HG02870 (cell line): ENCODE data around the gene LIG4.

Source experiments
- ATAC-seq: cut with Tn5 transposase; IDR thresholded peaks from one replicate; pipeline ENCODE4 v1.9.1; 2021; ENCODE audit warnings: mild to moderate bottlenecking, moderate library complexity; ENCODE audit not compliant: unreplicated experiment

LIG4 gene

DNA sequence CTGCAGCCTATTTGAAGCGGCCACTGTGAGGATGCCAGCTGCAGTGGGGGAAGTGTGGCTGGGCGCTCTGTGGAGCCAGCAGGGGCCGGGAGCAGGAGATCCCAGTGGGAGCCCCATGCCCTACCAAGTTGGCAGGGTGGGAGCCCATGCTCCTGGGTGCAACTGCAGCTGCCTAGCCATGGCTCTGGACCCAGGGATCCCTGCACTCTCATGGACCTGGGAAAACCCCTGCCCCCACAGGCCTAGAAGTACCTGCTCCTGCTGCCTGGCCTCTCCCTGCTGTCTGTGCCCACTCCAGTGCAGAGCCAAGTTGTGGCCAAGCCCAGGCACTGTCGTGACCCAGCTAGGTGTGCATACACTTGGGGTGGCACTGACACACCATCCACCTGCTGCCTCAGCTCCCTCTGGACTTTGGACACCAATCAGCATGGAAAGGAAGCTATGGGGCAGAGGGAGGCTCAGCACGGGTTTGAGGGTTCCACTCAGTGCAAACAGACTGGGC is 20.9 kb downstream of the LIG4 start:
- ATAC-seq: no peak

DNA sequence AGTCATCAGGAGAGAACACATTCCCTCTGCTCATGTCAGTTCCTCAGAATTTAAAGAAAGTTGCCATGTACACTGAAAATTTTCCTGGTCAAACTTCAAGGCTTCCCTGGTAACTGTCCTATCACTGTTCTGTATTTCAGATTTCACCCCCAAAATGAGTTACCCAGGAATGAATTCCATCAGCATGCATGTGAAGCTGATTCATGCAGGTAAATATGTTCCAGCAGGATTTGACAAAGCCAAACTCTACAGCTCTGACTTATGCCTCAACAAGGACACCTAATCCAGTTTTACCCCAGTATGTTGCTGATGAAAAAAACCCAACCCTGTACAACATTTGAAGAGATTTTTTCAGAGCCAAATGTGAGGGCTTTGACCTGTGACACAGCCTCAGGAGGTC is 21.5 kb downstream of the LIG4 start:
- ATAC-seq: no peak

DNA sequence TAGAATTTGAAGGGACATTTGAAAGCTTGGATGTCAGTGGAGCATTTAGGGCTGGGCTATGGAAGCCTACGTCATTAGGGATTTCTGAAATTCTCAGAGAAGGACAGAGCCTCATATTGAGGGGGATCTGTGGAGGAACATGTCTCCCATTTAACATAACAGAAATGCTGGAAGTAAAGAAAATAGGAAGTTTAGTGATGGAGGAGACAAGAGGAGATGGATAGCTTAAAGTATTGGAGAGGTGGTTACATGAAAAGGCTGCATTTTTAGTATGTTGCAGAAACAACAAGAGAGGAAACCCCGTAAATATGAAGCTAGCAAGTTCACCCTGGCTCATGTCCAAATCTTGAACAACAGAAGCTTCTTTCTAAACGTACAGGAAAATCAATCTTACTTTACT is 24.4 kb downstream of the LIG4 start:
- ATAC-seq: no peak

DNA sequence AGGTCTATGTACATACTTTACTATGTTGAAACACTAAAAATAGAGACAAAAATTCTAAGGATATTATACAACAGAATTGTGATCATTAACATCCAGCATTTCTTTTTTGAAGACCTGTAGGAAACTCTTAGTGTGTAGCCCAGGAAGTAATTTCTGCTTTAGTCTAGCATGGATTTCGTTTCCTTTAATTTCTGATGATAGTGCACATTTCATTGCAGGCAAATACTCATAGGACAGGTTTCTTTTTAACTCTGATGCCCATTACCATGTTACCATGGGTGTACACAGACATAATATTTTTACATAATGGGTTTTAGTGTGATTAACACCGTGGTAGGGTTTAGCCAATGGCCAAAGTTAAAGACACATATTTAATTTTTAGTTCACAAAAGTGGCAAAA is 27.1 kb downstream of the LIG4 start:
- ATAC-seq: no peak

DNA sequence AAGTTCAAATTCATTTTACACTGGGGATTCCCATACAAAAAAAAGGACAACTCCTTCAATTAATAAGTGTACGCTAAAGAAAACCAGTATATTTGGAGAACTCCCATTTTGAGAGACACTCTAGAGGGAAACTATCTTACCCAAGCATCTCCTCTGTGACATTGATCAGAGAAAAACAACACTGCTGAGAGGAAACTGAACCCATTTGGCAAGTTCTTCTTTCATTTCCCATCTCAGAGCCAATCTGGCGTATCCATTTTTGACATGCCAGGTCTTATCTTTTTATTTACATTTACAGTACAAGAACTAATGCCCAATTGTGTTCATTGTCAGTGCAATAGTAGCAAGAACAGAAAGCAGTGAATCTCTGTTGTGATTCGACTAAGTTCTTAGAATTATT is 30.1 kb downstream of the LIG4 start:
- no peak for ATAC-seq

DNA sequence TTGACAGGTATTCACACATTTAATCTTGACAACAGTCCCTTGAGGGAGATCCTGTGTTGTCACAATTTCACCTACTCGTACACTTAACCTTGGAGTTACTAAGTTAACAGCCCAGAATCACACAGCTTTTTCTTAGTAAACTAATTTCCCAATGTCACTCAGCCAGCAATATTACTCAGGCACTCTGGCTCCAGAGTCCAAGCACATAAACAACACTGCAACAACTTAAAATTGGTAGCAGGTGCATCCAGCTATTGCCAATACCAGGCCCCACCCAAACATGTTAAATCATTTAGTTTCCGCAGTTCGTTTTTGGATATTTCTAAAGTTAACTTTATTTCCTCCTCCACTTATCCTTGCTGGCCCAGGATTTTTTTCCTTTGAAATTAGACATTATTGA is 32.7 kb downstream of the LIG4 start:
- no peak for ATAC-seq

DNA sequence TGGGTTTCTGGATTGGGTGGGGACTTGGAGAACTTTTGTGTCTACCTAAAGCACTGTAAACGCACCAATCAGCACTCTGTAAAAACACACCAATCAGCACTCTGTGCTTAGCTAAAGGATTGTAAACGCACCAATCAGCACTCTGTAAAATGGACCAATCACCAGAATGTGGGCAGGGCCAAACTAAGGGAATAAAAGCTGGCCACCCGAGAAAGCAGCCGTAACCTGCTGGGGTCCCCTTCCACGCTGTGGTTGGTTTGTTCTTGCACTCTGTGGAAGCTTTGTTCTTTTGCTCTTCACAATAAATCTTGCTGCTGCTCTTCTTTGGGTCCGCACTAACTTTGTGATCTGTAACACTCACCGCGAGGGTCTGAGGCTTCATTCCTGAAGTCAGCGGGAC is 37.3 kb downstream of the LIG4 start:
- no peak for ATAC-seq

DNA sequence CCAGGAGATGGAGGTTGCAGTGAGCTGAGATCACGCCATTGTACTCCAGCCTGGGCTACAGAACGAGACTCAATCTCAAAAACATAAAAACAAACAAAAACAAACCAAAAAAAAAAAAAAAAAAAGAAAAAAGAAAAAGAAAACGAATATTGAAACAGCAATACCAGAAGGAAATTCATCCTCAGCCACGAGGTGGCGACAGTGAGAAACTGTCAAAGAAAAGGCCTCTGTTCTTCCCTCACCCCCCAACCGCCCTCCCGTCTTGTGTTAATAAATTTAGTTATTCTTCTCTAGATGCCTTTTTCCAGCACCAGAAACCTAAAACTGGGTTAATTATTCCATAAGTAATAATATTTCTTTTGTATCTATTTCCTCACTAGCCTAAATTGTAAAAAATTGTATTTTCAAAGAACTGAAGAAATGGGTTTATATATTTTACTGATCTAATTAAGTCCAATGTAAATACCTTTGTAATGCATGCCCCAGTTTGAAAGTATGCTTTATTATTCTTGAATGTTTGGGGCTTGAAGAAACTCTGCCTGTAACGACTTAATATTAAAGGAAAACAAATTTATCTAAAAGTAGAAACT is 38.6 kb downstream of the LIG4 start:
- peak; percentile 72 for ATAC-seq

DNA sequence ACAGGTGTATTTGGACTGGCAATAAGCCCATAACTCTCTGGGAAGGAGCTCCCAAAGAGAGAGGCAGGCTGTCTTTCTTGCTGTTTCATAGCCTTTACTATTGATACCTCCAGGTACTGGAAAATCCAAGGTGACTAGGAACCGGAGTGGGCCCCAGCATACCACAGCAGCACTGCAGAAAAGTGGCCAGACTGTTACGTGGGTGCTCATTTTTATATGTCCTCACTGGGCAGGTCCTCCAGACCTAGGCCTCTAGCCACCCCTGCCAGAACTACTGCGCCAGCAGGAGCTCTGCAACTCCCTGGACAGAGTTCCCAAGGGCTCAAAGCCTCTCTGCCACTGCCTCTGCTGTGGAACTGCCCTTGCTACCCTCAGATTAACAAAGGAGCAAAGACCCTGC is 46.4 kb downstream of the LIG4 start:
- ATAC-seq: no peak

DNA sequence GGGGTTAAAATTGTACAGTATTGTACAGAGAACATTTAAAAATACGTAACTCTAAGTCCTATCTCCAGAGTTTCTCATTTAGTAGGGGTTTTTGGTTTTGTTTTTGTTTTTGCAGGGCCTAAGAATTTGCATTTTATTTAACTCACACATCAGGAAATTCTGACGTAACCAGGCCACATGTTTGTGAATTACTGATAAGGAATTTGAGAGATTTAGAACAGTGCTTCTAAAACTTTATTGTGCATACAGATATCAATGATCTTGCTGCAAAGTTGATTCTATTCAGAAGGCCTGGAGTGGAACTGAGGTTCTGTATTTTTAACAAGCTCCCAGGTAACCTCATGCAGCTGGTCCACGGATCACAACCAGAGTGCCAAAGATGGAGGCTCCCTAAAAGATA is 49.3 kb downstream of the LIG4 start:
- ATAC-seq: no peak

DNA sequence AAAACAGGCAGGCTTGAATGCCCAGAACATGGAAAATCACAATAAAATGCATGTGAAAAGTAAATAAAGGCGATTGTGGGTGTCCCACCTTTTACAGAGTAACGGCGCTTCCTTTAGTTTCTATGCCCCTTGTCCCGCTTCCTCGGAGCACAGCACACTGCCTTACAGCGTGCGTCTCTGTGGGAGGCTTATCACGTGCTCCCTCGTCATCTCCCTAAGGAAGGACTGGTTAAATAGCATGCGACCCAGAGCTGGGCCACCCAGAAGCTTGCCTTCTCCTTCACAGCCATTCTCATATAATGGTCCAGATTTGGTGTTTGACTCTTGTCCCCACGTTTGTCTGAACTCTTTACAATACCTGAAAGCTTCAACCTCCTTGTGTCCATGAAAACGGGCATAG is 56.6 kb downstream of the LIG4 start:
- ATAC-seq: no peak
